ENCODE results near the gene URI1.

DNA sequence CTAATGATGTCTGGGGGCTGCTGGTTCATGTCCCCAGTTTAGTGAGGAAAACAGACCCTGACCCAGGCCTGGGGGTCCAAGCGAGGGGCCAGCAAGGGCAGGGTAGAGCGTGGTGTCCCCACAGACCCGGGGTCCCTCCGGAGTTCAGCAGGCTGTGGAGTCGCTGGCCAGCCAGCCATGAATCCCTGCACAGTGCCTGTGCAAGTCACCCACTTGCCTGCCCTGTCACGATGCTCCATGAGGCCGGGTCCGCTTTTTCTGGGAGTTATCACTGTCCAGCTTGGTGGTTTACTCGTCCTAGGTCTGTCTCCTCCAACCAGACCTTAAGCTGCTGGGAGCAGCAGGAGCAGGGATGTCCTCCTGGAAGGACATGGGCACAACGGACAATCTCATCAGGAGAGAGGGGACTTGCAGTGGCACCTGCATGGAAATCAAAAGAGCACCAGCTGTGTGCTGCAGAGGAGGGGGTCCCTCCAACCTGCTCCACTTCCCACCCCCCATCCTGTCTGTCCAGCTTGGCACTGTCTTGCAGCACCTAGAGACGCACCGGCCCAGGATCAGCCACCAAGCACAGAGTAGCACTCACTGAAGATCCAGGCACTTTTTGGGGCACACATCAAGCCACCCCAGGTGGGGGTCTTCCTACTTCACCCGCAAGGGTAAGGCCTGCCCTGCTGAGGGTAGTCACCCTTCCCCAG is 121.8 kb downstream of the URI1 start:
- TF ChIP-seq, protein P1, sequence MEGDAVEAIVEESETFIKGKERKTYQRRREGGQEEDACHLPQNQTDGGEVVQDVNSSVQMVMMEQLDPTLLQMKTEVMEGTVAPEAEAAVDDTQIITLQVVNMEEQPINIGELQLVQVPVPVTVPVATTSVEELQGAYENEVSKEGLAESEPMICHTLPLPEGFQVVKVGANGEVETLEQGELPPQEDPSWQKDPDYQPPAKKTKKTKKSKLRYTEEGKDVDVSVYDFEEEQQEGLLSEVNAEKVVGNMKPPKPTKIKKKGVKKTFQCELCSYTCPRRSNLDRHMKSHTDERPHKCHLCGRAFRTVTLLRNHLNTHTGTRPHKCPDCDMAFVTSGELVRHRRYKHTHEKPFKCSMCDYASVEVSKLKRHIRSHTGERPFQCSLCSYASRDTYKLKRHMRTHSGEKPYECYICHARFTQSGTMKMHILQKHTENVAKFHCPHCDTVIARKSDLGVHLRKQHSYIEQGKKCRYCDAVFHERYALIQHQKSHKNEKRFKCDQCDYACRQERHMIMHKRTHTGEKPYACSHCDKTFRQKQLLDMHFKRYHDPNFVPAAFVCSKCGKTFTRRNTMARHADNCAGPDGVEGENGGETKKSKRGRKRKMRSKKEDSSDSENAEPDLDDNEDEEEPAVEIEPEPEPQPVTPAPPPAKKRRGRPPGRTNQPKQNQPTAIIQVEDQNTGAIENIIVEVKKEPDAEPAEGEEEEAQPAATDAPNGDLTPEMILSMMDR (IDR thresholded peaks at IDR 0.05; ENCODE audit: borderline replicate concordance, extremely low read depth, low read length, poor library complexity, severe bottlenecking), result no peak
- no peak for TF ChIP-seq EZH2 (IDR thresholded peaks at IDR 0.05; ENCODE audit: borderline replicate concordance, low read depth, low read length, severe bottlenecking)
